NOMO-1 treated with dmso at 0.1 percent for 144 hours (cell line): Measurements from ENCODE around the gene KIAA1614.

Source experiments
- DNase-seq: peaks from one replicate; lab custom pipeline; 2025; ENCODE audit not compliant: unreplicated experiment; lab: John Stamatoyannopoulos, UW

Gene KIAA1614

GRCh38 chr1:180908074-180908765 lies 4.5 kb upstream of the KIAA1614 start:
- DNase-seq = no peak

GRCh38 chr1:180909005-180909414 lies 3.7 kb upstream of the KIAA1614 start:
- DNase-seq = no peak

GRCh38 chr1:180909462-180909976 lies 3.2 kb upstream of the KIAA1614 start:
- DNase-seq = no peak

GRCh38 chr1:180911640-180912191 lies 981 bp upstream of the KIAA1614 start:
- DNase-seq = no peak

GRCh38 chr1:180912211-180912800 lies 391 bp upstream of the KIAA1614 start:
- no peak for DNase-seq

- DNase-seq = no peak
Observed at GRCh38 chr1:180915426-180915965, 2.8 kb downstream of the KIAA1614 start.

- DNase-seq = no peak
Observed at GRCh38 chr1:180916012-180916770, 3.5 kb downstream of the KIAA1614 start.

- no peak for DNase-seq
Observed at GRCh38 chr1:180916771-180917170, 4.1 kb downstream of the KIAA1614 start.

GRCh38 chr1:180917306-180918065 lies 4.8 kb downstream of the KIAA1614 start:
- no peak for DNase-seq

- no peak for DNase-seq
Observed at GRCh38 chr1:180918519-180918918, 5.8 kb downstream of the KIAA1614 start.

- DNase-seq = no peak
Observed at GRCh38 chr1:180919183-180919700, 6.5 kb downstream of the KIAA1614 start.

GRCh38 chr1:180920193-180920592 lies 7.5 kb downstream of the KIAA1614 start:
- no peak for DNase-seq

- DNase-seq = no peak
Observed at GRCh38 chr1:180920702-180921101, 8.0 kb downstream of the KIAA1614 start.

GRCh38 chr1:180921386-180921785 lies 8.7 kb downstream of the KIAA1614 start:
- no peak for DNase-seq

- no peak for DNase-seq
Observed at GRCh38 chr1:180921891-180922630, 9.4 kb downstream of the KIAA1614 start.

- DNase-seq = no peak
Observed at GRCh38 chr1:180922631-180923015, 9.9 kb downstream of the KIAA1614 start.

- DNase-seq = no peak
Observed at GRCh38 chr1:180923021-180923841, 10.5 kb downstream of the KIAA1614 start.

- DNase-seq = no peak
Observed at GRCh38 chr1:180923887-180924286, 11.2 kb downstream of the KIAA1614 start.

- no peak for DNase-seq
Observed at GRCh38 chr1:180924939-180925338, 12.2 kb downstream of the KIAA1614 start.
